ENCODE results near the gene XG. TPM values are rescaled to one million over a fixed set of nuclear protein-coding genes. Genes with fewer than 3 reads are reported as not detected.

XG gene
- total RNA-seq, 1 donor = 4.7 TPM

DNA sequence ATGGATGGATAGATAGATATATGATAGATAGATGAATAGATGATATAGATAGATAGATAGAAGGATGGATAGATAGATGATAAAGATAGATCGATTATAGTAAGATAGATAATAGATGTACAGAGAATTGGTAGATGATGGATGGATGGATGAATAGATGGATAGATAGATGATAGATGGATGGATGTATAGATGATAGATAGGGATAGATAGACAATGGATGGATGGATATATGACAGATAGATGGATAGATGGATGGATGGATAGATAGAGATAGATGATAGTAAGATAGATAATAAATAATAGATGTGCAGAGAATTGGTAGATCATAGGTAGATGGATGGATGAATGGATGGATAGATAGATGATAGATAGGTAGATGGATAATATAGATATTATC lies 89.1 kb downstream of the XG start:
- no peak overlapping the region for H3K4me3 ChIP-seq (ENCODE audit: low read depth, low read length)
- DNase-seq (ENCODE audit: low read depth) = no peak
- TF ChIP-seq CTCF (IDR thresholded peaks at IDR 0.05; ENCODE audit: insufficient read depth, low read depth, low read length) = no peak

DNA sequence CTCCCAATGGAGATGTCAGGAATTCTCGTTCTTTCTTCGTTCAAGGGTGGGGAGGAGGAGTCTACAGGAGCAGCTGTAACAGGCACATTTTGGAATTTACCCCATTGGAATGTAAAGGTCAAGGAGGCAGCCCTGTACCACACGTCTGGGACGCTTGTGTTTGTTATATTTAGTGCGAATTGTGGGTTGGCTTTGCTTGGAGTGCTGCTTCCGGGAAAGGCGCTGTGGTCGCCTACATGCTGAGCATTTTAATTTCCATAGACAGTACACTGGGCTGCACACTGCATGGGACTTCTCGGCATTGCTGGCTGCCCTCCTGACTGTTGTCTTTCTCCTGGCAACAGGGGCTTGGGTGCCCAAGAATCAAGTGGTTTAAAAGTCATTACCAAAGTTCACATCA lies 89.7 kb downstream of the XG start:
- H3K4me3 ChIP-seq (ENCODE audit: low read depth, low read length) = no peak overlapping the region
- TF ChIP-seq CTCF (IDR thresholded peaks at IDR 0.05; ENCODE audit: insufficient read depth, low read depth, low read length) = no peak
- no peak for DNase-seq (ENCODE audit: low read depth)

- no peak for DNase-seq (ENCODE audit: low read depth)
- no peak for TF ChIP-seq CTCF (IDR thresholded peaks at IDR 0.05; ENCODE audit: insufficient read depth, low read depth, low read length)
- H3K4me3 ChIP-seq (ENCODE audit: low read depth, low read length) = no peak overlapping the region
Observed at GRCh38 chrX:2846992-2847391, 95.2 kb downstream of the XG start.

DNA sequence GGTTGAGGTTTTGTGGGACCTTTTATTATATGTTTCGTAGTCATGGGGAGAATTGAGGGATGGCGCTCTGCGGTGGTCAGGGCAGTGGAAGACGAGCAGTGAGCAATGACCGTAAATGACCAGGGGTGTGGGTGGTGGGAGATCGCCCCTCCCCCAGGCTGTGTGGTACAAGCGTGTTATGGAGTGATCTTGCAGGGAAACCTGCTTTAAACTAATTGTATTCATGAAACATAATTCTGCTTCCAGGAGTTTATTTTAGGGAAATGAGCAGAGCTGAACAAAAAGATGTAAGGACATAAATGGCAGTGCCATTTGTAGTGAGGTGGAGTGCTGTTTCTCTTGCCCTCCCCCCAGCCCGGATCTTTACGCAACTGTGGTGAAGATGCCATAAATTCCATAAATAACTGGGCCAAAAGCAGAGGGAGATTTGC lies 97.0 kb downstream of the XG start:
- H3K4me3 ChIP-seq (ENCODE audit: low read depth, low read length) = peak overlapping the region; percentile 18
- TF ChIP-seq CTCF (IDR thresholded peaks at IDR 0.05; ENCODE audit: insufficient read depth, low read depth, low read length) = no peak
- peak; percentile 56 for DNase-seq (ENCODE audit: low read depth)

- DNase-seq (ENCODE audit: low read depth) = no peak
- no peak for TF ChIP-seq CTCF (IDR thresholded peaks at IDR 0.05; ENCODE audit: insufficient read depth, low read depth, low read length)
- H3K4me3 ChIP-seq (ENCODE audit: low read depth, low read length) = no peak overlapping the region
Observed at GRCh38 chrX:2854918-2855317, 103.1 kb downstream of the XG start.

GRCh38 chrX:2855761-2856160 lies 103.9 kb downstream of the XG start:
- H3K4me3 ChIP-seq (ENCODE audit: low read depth, low read length) = no peak overlapping the region
- no peak for DNase-seq (ENCODE audit: low read depth)
- TF ChIP-seq CTCF (IDR thresholded peaks at IDR 0.05; ENCODE audit: insufficient read depth, low read depth, low read length) = no peak

GRCh38 chrX:2857566-2857965 lies 105.7 kb downstream of the XG start:
- no peak for DNase-seq (ENCODE audit: low read depth)
- TF ChIP-seq CTCF (IDR thresholded peaks at IDR 0.05; ENCODE audit: insufficient read depth, low read depth, low read length) = no peak
- H3K4me3 ChIP-seq (ENCODE audit: low read depth, low read length) = no peak overlapping the region
